ENCODE results near the gene UPF2. TPM values are rescaled to one million over a fixed set of nuclear protein-coding genes. Genes with fewer than 3 reads are reported as not detected.

Gene UPF2
- total RNA-seq, 6 experiments from 2014 or later, result 18.3 to 24.1 (median 22.0) TPM

- no peak overlapping the region for H3K27ac Mint-ChIP-seq
- no peak for TF ChIP-seq CTCF (IDR thresholded peaks at IDR 0.05)
- H3K9me3 Mint-ChIP-seq, result no peaks in the 10 kb centered on the region
- no peak for DNase-seq
- H3K4me3 Mint-ChIP-seq, result no peak overlapping the region
- no peaks in the 10 kb centered on the region for H3K36me3 Mint-ChIP-seq (ENCODE audit: low read depth)
- peaks cover 5% of the 10 kb centered on the region for H3K27me3 Mint-ChIP-seq (ENCODE audit: insufficient read depth)
- H3K4me1 Mint-ChIP-seq (ENCODE audit: low read depth), result peaks cover 11% of the 10 kb centered on the region
Observed at GRCh38 chr10:11901833-11902475, 140.7 kb downstream of the UPF2 start.

GRCh38 chr10:11901454-11901832 lies 141.2 kb downstream of the UPF2 start:
- no peaks in the 10 kb centered on the region for H3K36me3 Mint-ChIP-seq (ENCODE audit: low read depth)
- DNase-seq, result no peak
- H3K27ac Mint-ChIP-seq, result no peak overlapping the region
- TF ChIP-seq CTCF (IDR thresholded peaks at IDR 0.05), result no peak
- H3K9me3 Mint-ChIP-seq, result no peaks in the 10 kb centered on the region
- peaks cover 5% of the 10 kb centered on the region for H3K27me3 Mint-ChIP-seq (ENCODE audit: insufficient read depth)
- H3K4me1 Mint-ChIP-seq (ENCODE audit: low read depth), result peaks cover 11% of the 10 kb centered on the region
- no peak overlapping the region for H3K4me3 Mint-ChIP-seq

GRCh38 chr10:11901036-11901301 lies 141.6 kb downstream of the UPF2 start:
- H3K4me1 Mint-ChIP-seq (ENCODE audit: low read depth), result peaks cover 11% of the 10 kb centered on the region
- H3K27ac Mint-ChIP-seq, result no peak overlapping the region
- TF ChIP-seq CTCF (IDR thresholded peaks at IDR 0.05), result no peak

GRCh38 chr10:11899067-11899876 lies 143.3 kb downstream of the UPF2 start:
- peaks cover 11% of the 10 kb centered on the region for H3K4me1 Mint-ChIP-seq (ENCODE audit: low read depth)
- no peaks in the 10 kb centered on the region for H3K36me3 Mint-ChIP-seq (ENCODE audit: low read depth)
- H3K27ac Mint-ChIP-seq, result no peak overlapping the region
- H3K4me3 Mint-ChIP-seq, result no peak overlapping the region
- no peak for DNase-seq
- TF ChIP-seq CTCF (IDR thresholded peaks at IDR 0.05), result no peak
- no peaks in the 10 kb centered on the region for H3K9me3 Mint-ChIP-seq
- H3K27me3 Mint-ChIP-seq (ENCODE audit: insufficient read depth), result peaks cover 6% of the 10 kb centered on the region

More at GRCh38 chr10:11901036-11901301, 141.6 kb downstream of the UPF2 start:
- Mint-ChIP-seq H3K36me3 (ENCODE audit: low read depth) (no peaks in the 10 kb centered on the region), H3K27me3 (ENCODE audit: insufficient read depth) (peaks cover 5% of the 10 kb centered on the region), H3K9me3 (no peaks in the 10 kb centered on the region), H3K4me3 (no peak overlapping the region)
- DNase-seq, result no peak

- TF ChIP-seq CTCF (IDR thresholded peaks at IDR 0.05), result no peak
- Mint-ChIP-seq H3K4me3 (no peak overlapping the region), H3K27me3 (ENCODE audit: insufficient read depth) (peaks cover 6% of the 10 kb centered on the region), H3K9me3 (no peaks in the 10 kb centered on the region), H3K4me1 (ENCODE audit: low read depth) (peaks cover 11% of the 10 kb centered on the region), H3K27ac (no peak overlapping the region), H3K36me3 (ENCODE audit: low read depth) (no peaks in the 10 kb centered on the region)
- DNase-seq, result no peak
Observed at GRCh38 chr10:11898372-11899066, 144.1 kb downstream of the UPF2 start.
